IPS-NIHi11 (cell line): ENCODE measurements around the gene WDR88.
"Not testable (repeated sequence)": the region's sequence is repeated elsewhere in the genome, so short reads cannot be mapped to it uniquely, and the experiment has no call there.

Source experiments
- DNase-seq: peaks from one replicate; pipeline ENCODE4 v3.0.0; 2012; ENCODE audit warnings: mixed read lengths, low spot score

The WDR88 gene

GRCh38 chr19:33212436-33213172, 80.7 kb downstream of the WDR88 start:
- no peak for DNase-seq

- DNase-seq: peak; percentile 77
Measured at GRCh38 chr19:33214596-33214995, 82.7 kb downstream of the WDR88 start.

GRCh38 chr19:33215438-33216197, 83.7 kb downstream of the WDR88 start:
- no peak for DNase-seq

GRCh38 chr19:33216198-33216830, 84.4 kb downstream of the WDR88 start:
- peak; percentile 52 for DNase-seq

GRCh38 chr19:33217881-33218280, 86.0 kb downstream of the WDR88 start:
- no peak for DNase-seq

GRCh38 chr19:33219261-33219815, 87.4 kb downstream of the WDR88 start:
- peak; percentile 68 for DNase-seq

GRCh38 chr19:33220115-33220514, 88.2 kb downstream of the WDR88 start:
- DNase-seq: no peak

DNA sequence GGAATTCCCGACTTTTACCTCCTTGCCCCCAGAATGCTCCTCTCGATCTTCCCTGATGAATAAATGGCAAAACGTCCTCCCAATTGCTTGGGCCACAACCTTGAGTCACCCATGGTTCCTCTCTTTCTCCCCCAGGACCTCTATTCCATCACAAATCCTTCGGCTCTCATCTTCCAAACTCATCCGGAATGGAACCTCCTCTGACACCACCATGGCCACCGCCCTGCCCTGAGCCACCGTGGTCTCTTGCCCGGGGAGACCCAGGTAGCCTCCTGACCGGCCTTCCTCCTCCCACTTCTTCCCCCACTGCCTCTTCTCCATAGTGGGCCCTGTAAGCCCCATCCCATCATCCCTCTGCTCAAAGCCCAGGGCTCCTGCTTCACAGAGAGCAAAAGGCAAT, 88.8 kb downstream of the WDR88 start:
- no peak for DNase-seq

GRCh38 chr19:33221638-33222037, 89.7 kb downstream of the WDR88 start:
- DNase-seq: no peak

- not testable (repeated sequence) for DNase-seq
Measured at GRCh38 chr19:33222255-33222654, 90.3 kb downstream of the WDR88 start.

GRCh38 chr19:33224694-33225457, 93.0 kb downstream of the WDR88 start:
- DNase-seq: no peak
